GM19328 (cell line): ENCODE measurements around the gene DEDD.
A peak's percentile ranks its signal among the peaks of the same experiment; 100 is the strongest.
"Not testable (repeated sequence)": the region's sequence is repeated elsewhere in the genome, so short reads cannot be mapped to it uniquely, and the experiment has no call there.

Experiments
- ATAC-seq: cut with Tn5 transposase; IDR thresholded peaks from one replicate; pipeline ENCODE4 v1.9.1; 2021; ENCODE audit warnings: mild to moderate bottlenecking, moderate library complexity; ENCODE audit not compliant: unreplicated experiment

DEDD gene

GRCh38 chr1:161130266-161130665 is 2.2 kb downstream of the DEDD start:
- no peak for ATAC-seq

GRCh38 chr1:161128591-161129420 is 3.7 kb downstream of the DEDD start:
- no peak for ATAC-seq

DNA sequence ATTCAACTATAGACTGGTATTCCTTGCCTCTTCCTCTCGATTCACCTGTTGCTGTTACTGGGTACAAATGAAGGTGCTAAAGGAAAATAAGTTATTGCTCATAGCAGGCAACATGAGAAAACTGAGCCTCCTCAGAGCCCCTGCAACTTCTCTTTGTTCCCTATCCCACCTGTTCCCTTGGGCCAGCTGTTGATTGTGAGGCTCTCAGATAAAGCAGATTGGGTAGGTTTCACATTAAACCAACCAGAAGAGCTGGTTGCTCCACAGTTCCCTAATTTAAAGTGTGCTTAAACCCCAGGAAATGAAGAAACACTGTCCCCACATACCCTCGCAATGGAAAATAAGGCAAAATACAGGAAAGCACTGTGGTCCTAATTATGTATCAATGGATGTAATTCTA is 4.8 kb downstream of the DEDD start:
- ATAC-seq: no peak

DNA sequence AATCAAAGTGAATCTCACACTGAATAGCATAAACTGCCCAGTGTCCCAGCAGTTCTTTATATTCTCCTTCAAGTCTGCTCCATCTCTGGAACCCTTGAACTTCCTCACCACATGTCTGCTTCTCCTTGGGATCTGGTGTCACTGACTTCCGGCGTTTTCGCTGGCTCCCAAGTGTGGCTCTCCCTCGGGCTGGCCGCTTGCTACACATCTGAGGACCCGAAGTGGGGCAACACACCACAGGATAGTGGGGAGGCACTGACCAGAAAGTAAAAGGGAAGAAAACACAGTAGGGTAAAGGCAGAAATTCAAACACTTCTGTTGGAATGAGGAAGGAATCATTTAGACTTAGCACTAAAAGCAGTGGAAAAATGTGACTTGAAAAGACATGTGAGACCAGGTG is 9.5 kb downstream of the DEDD start:
- no peak for ATAC-seq

DNA sequence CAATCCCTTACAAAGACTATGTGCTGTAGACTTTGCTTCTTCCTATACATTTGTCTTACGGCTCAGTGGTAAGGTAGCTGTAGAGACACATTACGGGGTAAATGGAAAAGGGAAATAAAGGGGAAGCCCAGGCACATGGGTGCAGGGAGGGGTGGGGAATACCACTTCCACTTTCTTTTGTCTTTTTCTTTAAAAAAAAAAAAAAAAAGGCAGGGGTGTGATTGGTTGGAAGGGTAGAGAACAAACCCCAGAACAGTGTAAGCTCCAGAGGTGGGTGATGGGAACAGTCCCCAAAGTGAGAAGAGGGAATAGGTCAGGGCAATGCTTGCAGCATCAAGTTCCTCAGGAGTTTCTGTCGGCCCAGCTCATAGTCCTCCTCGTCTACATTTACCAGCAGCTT is 10.6 kb downstream of the DEDD start:
- no peak for ATAC-seq

GRCh38 chr1:161121042-161121650 is 11.3 kb downstream of the DEDD start:
- ATAC-seq: no peak

DNA sequence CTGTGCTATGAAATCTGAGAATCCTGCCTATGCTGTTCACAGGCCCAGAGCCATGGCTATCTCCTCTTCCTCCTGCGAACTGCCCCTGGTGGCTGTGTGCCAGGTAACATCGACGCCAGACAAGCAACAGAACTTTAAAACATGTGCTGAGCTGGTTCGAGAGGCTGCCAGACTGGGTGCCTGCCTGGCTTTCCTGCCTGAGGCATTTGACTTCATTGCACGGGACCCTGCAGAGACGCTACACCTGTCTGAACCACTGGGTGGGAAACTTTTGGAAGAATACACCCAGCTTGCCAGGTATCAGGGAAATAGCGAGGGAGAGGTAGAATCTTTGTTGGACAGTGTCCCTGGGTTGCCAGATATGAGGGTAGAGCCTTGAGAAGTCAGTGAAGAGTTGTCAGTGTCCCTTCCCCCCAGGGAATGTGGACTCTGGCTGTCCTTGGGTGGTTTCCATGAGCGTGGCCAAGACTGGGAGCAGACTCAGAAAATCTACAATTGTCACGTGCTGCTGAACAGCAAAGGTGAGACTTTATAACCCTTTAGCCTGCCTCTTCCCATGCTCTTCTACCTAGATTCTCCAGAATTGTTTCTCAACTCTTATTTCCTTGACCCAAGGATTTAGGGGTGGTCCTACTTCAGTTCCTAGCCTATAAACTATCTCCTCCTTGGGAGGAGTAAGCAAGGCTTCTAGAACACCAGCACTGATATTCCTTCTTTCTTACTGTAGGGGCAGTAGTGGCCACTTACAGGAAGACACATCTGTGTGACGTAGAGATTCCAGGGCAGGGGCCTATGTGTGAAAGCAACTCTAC is 13.2 kb downstream of the DEDD start:
- ATAC-seq: no peak

GRCh38 chr1:161117759-161118581 is 14.5 kb downstream of the DEDD start, which contains the start of the genes NIT1 and PFDN2:
NIT1 (plus strand) TSS chr1:161118105; CDS start chr1:161118177, 72 bp downstream.
PFDN2 (minus strand) TSS chr1:161118037; CDS start chr1:161118026, 11 bp downstream.
- peak; percentile 81 for ATAC-seq

DNA sequence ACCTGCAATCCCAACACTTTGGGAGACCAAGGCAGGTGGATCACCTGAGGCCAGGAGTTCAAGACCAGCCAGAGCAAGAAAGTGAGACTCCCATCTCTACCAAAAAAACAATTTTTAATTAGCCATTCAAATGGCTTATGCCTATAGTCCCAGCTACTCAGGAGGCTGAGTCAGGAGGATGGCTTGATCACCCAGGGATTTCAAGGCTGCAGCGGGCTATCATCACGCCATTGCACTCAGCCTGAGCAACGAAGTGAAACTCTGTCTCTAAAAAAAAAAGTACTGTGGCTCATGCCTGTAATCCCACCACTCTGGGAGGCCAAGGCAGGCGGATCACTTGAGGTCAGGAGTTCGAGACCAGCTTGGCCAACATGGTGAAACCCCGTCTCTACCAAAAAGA is 16.5 kb downstream of the DEDD start:
- ATAC-seq: not testable (repeated sequence)

DNA sequence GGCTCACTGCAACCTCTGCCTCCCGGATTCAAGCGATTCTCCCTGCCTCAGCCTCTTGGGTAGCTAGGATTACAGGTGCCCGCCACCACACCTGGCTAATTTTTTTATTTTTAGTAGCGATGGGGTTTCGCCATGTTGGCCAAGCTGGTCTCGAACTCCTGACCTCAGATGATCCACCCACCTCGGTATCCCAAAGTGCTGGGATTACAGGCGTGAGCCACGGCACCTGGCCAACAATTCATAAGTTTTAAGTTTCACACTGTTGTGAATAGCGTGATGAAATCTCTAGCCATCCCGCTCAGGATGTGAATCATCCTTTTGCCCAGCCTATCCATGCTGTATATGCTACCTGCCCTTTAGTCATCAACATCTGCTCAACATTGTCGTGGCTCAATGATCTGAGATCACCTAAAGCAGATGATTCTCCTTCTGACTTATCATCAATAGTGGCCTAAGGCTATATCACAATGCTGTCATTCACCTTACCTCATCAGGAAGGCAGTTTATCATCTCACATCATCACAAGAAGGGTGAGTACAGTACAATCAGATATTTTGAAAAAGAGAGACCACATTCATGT is 17.2 kb downstream of the DEDD start:
- no peak for ATAC-seq

GRCh38 chr1:161114556-161114955 is 17.9 kb downstream of the DEDD start:
- no peak for ATAC-seq

DNA sequence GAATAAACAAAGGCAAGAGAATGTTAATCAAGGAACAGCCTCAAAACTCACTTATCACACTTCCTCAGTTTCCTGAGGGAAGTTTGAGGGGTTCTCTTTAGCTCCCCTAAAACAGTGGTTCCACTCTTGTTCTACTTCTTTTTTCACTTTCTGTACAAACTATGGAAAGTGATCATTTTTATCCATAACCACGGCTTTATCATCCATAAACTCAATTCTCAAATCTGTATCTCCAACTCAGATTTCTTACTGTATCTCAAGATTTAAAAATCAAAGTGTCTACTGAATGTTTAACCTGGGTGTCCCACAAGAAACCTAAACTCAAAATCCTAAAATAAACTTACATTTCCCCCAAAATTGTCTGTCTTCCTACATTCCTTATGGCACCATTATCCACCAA is 18.6 kb downstream of the DEDD start:
- ATAC-seq: no peak

GRCh38 chr1:161111527-161111926 is 20.9 kb downstream of the DEDD start:
- no peak for ATAC-seq

GRCh38 chr1:161111117-161111516 is 21.4 kb downstream of the DEDD start:
- no peak for ATAC-seq

GRCh38 chr1:161106431-161106830 is 26.0 kb downstream of the DEDD start:
- ATAC-seq: no peak

DNA sequence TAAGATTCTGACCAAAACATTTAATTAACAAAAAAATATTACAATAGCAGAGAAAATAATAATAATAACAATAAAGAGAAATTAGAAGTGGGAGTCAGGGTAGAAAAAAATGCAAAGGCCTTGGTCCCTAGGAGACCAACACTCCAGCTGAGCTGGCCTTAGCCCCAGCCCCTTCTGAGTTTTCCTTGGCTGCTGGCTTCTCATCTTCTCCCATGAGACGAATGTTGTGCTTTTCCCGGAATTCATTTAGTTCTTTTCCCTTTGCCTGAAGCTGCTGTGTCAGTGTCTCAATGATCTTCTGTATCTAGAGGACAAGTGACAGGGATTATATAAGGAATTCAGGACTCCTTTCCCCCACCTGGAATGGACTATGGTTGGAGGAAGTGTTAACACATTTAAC is 31.9 kb downstream of the DEDD start:
- no peak for ATAC-seq

- ATAC-seq: no peak
Measured at GRCh38 chr1:161099090-161099802, 33.2 kb downstream of the DEDD start.

GRCh38 chr1:161098210-161099068 is 34.0 kb downstream of the DEDD start, which contains the start of gene KLHDC9:
KLHDC9 (plus strand) TSS chr1:161098361; CDS start chr1:161098536, 175 bp downstream.
- peak; percentile 81 for ATAC-seq

DNA sequence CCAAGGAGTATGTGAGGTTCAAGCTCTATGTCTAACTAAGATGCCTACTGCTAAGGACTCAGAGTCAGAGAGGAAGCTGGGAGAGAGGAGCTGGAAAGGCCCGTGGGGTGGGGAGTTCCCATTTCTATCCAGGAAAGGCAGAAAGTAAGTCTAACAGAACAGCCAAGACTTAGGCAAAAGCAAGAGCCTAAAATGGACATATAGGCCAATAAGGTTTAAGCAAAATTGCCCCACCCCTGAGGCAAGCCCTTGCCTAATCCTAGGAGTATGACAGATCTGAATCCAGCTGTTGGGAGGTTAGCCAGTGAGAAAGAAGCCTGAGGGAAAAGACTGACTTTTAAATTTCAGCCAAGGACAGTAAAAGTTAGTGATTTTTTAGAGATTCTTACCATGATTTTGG is 35.9 kb downstream of the DEDD start:
- ATAC-seq: no peak
